Measurements from ENCODE around the gene GJD4.

Gene GJD4

DNA sequence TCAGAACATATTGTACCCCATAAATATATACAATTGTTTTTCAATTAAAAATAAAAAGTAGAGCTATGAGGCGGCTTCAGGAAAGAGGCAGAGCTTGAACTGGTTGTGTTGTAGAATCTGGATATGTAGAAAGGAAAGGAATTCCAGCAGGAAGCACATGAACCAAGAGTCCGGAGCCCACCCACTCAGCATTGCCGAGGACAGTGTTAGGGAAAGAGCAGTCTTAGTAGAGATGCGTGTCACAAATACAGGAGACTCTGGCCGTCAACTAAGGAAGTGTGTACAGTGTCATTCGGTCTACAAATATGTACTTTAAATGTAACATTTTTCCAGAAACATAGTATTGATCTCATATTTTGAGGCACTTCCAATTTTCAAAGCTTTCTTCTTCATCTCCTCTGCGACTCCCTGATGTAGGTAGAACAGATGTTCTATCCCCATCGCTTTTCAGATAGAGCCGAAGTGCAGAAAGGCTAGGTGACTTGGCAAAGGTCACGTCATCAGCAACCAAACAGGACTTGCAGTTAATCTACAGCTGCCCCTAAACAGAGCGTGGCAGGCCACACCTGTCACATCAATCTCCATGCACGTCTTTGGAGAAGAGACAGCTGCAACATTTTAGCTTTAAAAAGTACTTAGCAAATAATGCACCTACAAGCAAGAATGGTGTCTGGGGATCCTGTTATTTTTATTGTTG is 25.3 kb upstream of the GJD4 start:
- DNase-seq, result no peak

DNA sequence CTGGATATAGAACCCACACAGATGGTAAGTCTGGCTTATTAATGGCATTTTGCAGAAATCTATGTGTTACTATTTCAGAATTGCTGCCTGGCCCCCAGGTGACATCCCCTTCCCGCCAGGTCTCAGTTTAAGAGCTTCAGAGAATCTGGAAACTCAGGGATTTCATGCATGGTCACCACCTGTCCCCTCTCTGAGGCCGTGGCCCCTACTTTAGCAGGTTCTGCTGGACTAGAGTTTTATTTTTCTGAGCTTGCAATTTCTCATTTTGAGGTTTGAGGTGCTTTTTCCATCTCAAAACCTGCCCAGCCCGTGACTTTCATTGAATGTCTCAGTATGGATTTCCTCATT is 24.7 kb upstream of the GJD4 start:
- no peak for DNase-seq

DNA sequence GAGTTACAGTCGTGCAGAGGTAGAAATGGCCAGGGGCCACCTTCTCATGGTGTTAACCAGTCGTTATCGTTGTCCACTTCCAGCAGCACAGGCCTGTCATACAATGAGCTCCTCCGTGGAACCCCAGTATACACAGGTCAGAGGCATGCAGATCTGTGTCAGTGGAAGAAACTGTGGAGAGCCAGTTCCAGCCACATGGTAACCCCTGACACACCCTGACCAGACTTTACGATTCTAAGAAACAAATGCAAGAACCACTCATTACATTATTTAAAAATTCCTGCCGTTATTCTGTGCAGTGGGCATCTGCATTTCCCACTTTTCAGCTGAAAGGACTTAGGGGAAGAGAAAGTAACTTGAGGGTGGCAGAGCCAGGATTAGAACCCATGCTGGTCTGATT is 23.5 kb upstream of the GJD4 start:
- no peak for DNase-seq

DNA sequence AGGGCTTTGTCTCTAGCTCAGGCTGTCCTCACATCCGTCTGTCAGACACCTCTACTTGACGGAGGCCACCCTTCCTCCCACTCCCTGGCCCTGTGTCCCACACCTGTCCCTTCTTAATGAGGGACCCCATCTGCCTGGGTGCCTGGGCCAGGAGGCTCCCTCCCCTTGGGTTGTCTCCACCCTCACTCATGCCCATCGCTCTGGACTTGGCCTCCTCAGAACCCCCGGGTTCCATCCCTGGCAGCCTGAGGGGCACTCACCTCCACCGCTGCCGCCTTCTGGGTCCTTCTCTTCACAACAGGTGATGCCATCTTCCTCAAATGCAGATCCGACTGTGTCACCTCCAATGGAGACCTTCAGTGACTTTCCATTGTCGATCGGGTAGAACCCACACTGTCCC is 20.2 kb upstream of the GJD4 start:
- no peak for DNase-seq

DNA sequence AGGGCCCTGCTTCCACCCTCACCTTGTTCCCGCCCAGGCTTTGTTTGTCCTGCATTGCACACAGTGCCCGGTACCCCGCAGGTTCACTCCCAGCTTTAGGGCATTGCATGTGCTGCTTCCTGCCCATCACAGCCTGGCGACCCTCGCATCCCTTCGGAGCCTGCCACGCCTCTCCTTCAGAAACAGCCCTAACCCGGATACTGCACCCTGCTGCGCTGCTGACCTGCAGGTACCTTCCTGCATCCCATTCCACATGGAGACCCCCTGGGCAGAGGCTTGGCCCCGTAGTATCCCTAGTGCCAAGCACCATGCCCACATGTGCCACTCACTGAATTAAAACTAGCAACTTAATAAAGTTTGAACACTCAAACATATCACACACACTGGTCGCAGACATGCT is 19.8 kb upstream of the GJD4 start:
- DNase-seq, result no peak

DNA sequence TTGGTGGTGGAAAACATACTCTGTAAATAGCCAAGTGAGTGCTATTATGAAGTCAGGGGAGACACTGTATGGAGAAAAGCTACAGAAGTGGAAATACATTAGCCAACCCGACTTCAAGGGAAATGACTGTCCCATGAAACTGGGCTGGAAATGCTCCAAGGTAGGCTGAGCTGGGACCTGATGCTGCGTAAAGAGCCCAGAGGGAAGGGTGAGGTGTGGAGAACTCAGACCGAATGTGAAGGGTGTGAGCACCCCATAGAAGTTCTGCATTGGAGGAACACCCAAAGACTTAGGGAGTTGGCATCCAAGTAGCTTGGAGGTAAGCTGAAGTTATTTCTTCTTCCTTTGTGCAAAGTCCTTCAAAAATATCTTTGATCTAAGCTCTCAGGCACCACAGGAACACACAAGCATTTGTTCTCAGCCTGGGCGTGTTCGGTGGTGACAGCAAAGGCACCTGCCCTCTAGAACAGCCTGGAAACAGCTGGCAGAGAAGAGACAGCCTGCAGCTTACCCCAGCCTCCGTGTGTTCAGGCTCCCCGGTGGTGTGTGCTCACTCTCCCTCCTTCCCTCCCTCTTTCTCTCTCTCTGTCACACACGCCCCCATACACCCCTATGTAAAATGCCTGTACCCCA is 19.1 kb upstream of the GJD4 start:
- DNase-seq, result no peak

DNA sequence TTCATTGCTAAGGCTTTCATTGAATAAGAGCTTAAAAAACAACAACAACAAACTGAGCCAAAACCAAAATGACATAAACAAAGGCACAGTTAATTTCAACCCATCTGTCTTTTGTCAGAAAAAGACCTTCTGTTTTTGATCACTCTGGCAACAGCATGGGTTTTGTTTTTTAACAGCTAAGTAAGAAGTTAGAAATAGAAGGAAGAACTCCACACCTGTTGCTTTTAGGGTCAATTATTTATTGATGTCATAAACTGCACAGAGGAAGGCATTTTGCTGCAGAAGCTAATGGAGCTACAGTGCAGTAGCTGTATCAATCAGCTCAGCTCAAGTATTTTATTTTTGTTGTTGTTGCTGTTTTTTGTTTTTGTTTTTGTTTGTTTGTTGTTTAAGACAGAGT is 16.3 kb upstream of the GJD4 start:
- DNase-seq, result no peak

DNA sequence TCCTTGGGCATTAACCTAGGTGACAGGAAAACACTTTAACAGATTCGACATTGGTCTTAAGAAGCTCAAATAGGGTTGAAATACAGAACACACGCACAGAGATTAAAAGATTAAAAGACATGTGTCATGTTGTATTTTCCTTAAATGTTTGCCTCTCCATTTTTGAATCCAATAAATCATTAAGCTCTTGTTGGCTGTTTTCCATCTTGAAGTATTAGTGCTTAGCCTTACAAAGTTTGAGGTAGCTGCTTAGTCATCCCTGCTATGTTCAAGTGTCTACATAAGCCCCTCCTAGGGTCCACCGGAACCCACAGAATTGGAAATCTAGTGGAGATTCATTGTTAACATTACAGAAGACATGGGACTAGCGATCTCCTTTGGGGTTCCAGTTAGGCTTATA is 12.7 kb upstream of the GJD4 start:
- DNase-seq, result no peak

DNA sequence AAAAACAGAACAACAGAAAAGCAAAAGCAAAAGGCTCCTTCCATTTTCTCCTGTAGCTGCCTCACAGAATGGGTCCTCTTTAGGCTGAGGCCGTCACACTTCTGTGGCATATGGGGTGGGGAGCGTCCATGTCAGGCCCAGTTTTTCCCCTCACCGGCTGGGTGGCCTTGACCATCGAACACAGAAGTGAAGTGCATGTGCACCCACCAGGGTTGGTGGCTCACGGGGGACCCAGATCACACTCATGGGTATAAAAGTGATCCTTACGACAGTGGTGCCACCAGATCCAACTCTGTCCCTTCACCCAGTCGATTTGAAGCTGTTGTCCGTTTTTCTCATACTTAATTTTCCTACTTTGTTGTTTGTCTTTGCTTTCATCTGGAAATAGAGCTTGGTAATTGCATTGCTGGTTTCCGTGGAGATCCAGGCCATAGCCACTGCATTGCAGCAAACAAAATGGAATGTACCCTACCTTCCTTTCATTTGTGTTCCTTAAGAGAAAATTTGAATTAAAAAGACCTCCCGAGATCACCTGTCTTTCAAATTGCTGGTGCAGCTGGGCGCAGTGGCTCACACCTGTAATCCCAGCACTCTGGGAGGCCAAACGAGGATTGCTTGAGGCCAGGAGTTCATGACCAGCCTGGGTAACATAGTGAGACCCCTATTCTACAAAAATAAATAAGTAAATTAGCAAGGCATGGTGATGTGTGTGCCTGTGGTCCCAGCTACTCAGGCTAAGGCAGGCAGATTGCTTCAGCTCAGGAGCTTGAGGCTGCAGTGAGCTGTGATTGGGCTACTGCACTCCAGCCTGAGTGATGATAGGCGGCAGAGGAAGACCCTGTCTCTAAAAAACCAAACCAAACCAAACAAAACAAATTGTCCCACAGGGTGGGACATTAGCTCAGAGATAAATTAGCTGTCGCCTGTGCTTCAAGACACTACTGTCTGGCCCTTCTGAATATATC is 10.7 kb upstream of the GJD4 start:
- DNase-seq, result no peak

DNA sequence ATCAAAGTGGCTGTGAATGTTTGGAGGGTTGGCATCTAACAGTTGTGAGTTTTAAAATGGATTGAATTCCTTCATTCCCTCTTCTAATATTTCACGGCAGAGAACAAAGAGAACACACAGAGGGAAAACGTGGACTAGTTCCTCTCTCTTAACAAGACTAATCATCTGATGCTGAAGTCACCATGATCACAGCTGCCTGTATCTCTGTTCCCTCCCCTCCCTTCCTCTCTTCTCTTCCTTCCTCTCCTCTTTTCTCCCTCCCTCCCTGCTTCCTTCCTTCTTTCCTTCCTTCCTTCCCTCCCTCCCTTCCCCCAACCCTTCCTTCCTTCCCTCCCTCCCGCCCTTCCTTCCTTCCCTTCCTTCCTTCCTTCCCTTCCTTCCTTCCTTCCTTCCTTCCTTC is 10.0 kb upstream of the GJD4 start:
- no peak for DNase-seq

DNA sequence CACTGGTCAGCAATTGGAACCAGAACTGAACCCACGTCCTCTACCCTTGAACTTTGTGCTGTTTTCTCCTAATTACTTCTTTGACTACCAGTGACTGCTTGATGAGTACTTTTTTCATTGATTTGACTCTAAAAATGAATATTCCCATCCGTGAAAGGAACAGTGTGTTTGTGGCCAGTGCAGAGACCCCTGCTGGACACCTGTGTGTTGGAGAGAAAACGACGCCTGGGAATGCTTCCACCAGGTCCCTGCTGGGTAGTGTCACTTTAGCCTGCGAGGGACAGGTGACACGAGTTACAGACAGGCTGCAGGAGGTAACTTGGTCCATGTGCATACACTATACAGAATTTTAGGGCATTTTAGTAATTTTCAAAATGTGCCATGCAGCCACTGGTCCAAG is 6.8 kb upstream of the GJD4 start:
- DNase-seq, result no peak

DNA sequence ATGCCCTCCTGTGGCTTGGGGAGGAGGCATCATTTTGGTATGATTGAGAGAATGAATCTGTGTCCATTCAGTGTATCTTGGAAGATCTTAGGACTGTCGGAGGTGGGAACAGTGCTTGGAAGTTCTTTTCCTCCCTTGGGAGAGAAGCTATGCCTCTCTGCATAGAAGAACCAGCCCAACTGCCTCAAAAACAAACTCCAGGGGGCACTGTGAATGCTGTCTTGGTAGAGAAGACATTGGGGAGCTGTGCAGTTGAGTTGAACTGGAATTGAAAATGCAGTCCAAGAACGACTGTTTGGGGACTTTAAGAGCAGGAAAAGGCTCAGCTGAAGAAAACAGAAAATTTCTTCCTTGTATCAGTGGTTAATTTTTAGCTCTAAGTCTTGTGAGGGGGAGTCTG is 4.9 kb upstream of the GJD4 start:
- no peak for DNase-seq

DNA sequence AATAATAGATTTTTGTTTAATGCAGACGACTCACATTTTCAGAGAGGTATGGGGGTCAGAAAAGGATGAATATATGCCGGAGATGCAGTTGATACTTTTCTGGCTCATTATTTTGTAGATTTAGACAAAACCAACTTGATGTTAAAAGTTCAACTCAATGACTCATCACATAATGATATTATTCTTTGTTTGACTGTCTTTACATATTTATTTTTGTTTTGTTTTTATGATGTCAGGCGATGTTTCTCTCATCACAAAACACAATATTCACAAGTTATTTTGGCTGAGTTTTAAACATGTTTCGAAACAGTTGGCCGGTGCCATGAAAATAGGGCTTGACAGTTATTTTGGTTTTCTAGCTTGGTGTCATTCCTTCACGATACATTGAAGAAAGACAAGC is 1.3 kb downstream of the GJD4 start:
- DNase-seq, result no peak

DNA sequence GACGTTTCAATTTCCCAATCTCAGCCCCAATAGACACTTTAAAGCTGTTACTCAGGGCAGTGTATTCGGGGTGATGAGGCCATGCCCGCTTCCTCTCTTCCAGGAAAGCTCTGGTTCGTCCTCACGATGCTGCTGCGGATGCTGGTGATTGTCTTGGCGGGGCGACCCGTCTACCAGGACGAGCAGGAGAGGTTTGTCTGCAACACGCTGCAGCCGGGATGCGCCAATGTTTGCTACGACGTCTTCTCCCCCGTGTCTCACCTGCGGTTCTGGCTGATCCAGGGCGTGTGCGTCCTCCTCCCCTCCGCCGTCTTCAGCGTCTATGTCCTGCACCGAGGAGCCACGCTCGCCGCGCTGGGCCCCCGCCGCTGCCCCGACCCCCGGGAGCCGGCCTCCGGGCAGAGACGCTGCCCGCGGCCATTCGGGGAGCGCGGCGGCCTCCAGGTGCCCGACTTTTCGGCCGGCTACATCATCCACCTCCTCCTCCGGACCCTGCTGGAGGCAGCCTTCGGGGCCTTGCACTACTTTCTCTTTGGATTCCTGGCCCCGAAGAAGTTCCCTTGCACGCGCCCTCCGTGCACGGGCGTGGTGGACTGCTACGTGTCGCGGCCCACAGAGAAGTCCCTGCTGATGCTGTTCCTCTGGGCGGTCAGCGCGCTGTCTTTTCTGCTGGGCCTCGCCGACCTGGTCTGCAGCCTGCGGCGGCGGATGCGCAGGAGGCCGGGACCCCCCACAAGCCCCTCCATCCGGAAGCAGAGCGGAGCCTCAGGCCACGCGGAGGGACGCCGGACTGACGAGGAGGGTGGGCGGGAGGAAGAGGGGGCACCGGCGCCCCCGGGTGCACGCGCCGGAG is 2.6 kb downstream of the GJD4 start:
- DNase-seq, result no peak

DNA sequence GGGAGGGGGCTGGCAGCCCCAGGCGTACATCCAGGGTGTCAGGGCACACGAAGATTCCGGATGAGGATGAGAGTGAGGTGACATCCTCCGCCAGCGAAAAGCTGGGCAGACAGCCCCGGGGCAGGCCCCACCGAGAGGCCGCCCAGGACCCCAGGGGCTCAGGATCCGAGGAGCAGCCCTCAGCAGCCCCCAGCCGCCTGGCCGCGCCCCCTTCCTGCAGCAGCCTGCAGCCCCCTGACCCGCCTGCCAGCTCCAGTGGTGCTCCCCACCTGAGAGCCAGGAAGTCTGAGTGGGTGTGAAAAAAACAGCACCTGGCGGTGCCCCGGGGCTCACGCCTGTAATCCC is 3.2 kb downstream of the GJD4 start:
- no peak for DNase-seq

DNA sequence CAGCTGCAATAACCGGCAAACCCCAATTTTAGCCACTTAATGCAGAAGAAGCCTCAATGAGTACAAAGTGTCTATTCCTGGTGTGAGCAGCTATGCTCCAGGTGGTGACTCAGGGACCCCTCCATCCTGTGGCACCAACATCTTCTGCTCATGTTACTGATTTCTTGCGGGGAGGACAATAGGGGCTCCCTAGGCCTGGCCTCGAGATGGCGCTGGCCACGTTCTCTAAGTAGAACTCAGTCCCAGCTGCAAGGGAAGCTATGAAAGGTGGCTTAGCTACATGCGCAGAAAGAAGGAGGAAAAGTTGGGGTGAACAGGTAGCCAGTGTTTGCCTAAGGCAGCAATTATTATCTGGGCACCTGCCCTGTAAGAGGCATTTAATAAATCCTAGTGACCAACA is 6.6 kb downstream of the GJD4 start:
- no peak for DNase-seq

DNA sequence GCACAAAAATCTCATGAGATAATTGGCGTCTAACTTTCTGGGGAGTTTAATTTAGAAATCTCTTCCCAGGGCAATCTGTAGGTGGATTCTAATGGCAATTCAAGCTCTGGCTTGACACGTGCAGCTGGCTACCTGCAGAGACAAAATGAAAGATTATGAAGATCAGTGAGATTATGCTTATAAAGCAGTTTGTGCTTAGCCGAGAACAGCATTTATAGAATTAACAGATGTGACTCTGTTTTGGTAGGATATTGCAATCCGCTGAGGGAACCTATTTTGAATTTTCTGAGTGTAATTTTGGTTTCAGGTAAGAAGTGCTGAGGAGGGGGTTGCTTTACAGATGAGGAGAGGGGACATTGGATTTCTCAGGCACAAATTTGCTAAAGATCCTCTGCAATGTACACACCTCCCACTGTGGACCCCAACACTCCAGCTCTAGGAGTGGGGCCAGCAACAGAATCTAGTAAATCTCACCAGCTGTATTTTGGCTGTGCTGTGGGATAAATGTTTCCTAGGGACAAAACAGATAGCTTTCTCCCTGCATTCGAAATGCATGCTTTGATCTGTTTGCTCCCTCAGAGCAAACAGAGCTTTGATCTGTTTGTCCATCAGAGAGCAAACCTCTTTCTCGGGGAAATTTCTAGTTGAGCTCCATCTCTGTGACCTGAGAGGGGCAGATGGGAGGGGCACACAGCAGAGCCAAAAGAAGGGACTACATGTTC is 7.4 kb downstream of the GJD4 start:
- DNase-seq, result no peak

DNA sequence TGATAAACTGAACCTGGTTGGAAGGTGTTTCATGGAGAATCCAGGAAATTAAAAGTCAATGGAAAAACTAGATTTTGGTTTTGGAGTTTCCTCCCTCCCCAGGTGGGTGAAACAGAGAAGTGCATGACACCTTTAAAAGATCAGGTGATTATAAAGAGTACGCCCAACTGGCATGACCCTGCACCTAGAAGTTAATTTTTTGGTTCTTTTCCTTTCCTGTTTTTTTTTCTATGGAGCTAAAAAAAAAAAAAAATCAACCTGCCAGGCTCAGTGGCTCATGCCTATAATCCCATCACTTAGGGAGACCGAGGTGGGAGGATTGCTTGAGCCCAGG is 7.9 kb downstream of the GJD4 start:
- DNase-seq, result no peak

DNA sequence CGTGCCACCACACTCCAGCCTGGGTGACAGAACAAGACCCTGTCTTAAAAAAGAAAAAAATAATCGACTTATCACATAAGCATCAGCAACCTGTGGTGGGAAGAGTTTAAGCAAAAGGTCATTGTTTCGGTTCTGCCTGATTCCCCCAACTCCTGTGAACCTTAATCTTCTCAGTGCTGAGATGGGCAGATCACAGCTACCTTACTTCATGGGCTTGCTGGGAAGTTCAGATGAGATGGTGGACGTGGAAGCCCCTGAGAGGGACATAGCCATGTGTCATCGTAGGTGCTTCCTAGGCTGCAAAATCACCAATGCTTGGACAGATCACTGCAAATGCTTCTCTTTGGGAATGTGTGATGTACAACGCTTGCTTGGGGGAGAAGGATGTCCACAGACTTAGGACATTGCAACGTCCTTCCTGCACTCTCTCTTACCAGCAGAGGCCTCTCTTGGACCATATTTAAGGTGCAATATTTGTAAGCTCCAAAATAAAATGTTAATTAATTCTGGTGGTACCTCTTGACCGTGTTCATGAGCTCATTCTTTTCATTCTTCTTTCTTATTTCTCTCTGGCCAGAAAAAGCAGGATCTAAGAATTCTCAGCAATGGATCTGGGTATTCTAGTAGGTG is 8.6 kb downstream of the GJD4 start:
- DNase-seq, result no peak

DNA sequence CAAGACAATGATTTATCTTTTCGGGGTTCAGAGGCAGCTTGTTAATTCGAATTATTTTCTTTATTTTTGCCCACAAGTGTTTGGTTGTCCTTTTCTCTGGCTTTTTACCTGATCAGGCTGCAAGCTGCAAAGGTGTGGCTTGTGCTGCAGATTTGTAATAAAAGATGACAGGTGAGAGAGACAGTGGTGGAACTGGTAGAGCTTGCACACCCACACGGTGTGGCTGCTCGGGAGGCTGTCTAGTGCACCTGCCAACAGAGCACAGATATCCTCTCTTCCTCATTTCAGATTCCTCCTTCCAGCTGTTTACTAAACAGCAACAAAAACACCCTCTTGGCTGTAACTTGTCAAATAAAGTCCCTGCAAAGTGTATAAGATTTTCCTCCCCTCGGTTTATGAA is 9.2 kb downstream of the GJD4 start:
- DNase-seq, result no peak

DNA sequence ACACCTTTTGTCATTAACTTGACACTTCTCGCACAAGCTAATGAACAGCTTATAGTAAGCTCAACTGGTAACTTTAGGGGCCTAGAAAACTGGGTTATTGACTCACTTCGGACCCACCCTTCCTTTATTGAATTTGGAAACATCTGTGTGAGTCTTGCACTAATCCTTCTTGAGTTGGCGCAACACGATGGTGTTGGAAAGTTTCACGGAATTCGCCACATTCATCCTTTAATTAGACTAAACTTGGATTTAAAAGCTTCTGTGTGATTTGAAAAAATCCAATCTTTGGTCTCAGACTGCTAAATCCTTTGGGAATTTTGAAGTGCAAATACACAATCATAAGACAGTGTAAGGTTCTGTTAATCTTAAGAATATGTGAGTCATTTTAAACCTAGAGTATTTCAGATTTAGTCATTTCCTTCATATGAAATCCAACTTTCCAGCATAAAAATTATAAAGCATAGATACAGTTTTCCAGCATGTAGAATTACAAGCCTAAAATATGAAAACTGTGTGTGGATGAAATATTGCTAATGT is 21.9 kb downstream of the GJD4 start:
- DNase-seq, result no peak

DNA sequence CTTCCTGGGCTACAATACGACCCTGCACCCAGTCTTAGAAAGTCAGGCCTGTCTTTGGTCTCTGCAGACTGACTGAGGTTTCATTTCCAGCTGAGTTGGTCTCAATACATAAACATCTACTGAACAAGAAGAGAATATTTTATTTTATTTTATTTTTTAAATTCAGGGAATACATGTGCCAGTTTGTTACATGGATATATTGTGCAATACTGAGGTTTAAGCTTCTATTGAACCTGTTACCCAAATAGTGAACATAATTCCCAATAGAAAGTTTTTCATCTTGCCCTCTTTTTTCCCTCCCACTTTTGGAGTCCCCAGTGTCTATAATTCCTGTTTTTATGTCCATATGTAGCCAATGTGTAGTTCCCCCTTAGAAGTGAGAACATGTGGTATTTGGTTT is 26.3 kb downstream of the GJD4 start:
- DNase-seq, result no peak

Measured in CD4-positive, alpha-beta T cell treated with Interleukin-21 for 1 hour (primary cell).